ENCODE data around the gene PSG1.
"Not testable (repeated sequence)": the region's sequence is repeated elsewhere in the genome, so short reads cannot be mapped to it uniquely, and the experiment has no call there.

Gene PSG1

GRCh38 chr19:42831221-42832019 lies 48.1 kb downstream of the PSG1 start:
- no peak for DNase-seq (ENCODE audit: low read depth in 2 of 3, low spot score in 2 of 3)

- DNase-seq (ENCODE audit: low read depth in 2 of 3, low spot score in 2 of 3), result not testable (repeated sequence)
Observed at GRCh38 chr19:42821306-42821977, 58.1 kb downstream of the PSG1 start.

GRCh38 chr19:42819960-42820650 lies 59.4 kb downstream of the PSG1 start:
- DNase-seq (ENCODE audit: low read depth in 2 of 3, low spot score in 2 of 3), result not testable (repeated sequence)

- no peak for DNase-seq (ENCODE audit: low read depth in 2 of 3, low spot score in 2 of 3)
Observed at GRCh38 chr19:42816894-42817293, 62.6 kb downstream of the PSG1 start.
